Fibroblast of mammary gland (primary cell): ENCODE results near the gene CDC42EP1.
"Not testable (repeated sequence)": the region's sequence is repeated elsewhere in the genome, so short reads cannot be mapped to it uniquely, and the experiment has no call there.

Experiments used
- DNase-seq: peaks from one replicate; pipeline ENCODE4 v3.0.0-alpha.2; 2010; ENCODE audit warnings: low read depth
- H3K4me3 ChIP-seq: 2 replicates; pipeline ENCODE4 v1.5.1; 2011; ENCODE audit warnings: low read depth, mild to moderate bottlenecking, low read length, moderate library complexity; ENCODE audit not compliant: control insufficient read depth
- TF ChIP-seq, protein P1 (sequence below): conservative IDR thresholded peaks from 2 replicates; pipeline ENCODE4 v1.5.1; 2011; ENCODE audit warnings: low read depth, low read length, inconsistent platforms; ENCODE audit not compliant: control insufficient read depth, insufficient read depth

Gene CDC42EP1

GRCh38 chr22:37582526-37582925 lies 22.2 kb downstream of the CDC42EP1 start:
- TF ChIP-seq, protein P1, sequence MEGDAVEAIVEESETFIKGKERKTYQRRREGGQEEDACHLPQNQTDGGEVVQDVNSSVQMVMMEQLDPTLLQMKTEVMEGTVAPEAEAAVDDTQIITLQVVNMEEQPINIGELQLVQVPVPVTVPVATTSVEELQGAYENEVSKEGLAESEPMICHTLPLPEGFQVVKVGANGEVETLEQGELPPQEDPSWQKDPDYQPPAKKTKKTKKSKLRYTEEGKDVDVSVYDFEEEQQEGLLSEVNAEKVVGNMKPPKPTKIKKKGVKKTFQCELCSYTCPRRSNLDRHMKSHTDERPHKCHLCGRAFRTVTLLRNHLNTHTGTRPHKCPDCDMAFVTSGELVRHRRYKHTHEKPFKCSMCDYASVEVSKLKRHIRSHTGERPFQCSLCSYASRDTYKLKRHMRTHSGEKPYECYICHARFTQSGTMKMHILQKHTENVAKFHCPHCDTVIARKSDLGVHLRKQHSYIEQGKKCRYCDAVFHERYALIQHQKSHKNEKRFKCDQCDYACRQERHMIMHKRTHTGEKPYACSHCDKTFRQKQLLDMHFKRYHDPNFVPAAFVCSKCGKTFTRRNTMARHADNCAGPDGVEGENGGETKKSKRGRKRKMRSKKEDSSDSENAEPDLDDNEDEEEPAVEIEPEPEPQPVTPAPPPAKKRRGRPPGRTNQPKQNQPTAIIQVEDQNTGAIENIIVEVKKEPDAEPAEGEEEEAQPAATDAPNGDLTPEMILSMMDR: no peak
- no peak overlapping the region for H3K4me3 ChIP-seq
- DNase-seq: no peak

DNA sequence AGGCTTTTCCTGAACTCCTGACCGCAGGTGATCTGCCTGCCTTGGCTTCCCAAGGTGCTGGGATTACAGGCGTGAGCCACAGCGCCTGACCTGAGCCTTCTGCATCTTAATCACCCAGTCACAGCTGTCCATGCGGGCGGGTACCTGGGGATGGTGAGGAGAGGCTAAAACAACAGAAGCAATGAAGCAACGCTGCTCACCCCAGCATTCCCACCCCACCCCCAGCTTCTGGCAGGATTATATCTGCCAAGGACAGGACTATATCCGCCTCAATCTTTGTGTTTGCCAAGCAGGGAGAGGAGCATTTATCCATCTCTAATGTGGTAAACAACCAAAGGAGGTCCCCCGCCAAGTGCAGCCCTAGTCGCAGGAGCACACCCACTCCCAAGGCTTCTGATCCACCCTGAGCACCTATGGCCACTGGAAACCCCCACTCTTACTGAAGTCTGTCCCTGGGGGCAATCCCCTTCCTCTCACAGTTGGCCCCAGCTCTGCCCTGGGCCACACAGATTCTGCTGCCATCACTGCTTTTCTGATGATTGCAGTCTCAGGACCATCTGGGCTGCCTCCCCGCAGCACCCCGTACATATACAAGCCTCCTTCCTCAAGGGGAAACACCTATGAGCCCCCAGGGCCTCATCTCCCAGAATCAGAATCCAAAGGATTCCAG lies 28.4 kb downstream of the CDC42EP1 start:
- TF ChIP-seq, protein P1: no peak
- no peak for DNase-seq
- H3K4me3 ChIP-seq: no peak overlapping the region

DNA sequence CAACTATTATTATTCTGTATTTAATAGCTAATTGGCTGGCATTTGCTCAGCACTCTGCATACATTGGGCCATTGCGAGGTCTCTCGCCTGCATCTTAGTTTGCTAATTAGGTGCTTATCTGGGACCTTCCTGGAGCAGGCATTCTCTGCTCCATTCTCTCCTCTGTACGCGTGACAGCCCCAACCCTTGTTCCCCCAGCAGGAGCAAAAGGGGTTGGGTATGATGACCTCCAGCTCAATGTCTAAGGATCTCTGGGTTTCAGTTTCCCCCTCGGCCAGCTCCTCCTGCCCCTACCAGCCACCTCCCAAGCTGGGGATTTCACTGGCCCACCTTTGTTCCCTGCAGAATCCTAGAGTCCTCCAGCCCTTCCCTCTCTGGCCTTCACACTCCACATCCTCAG lies 29.4 kb downstream of the CDC42EP1 start:
- no peak overlapping the region for H3K4me3 ChIP-seq
- no peak for DNase-seq
- TF ChIP-seq, protein P1: no peak

GRCh38 chr22:37591081-37591480 lies 30.8 kb downstream of the CDC42EP1 start:
- not testable (repeated sequence) for H3K4me3 ChIP-seq, DNase-seq

GRCh38 chr22:37591823-37592404 lies 31.6 kb downstream of the CDC42EP1 start:
- TF ChIP-seq, protein P1: no peak
- no peak overlapping the region for H3K4me3 ChIP-seq
- no peak for DNase-seq

GRCh38 chr22:37594237-37594636 lies 34.0 kb downstream of the CDC42EP1 start:
- DNase-seq: no peak
- TF ChIP-seq, protein P1: no peak
- no peak overlapping the region for H3K4me3 ChIP-seq

- TF ChIP-seq, protein P1: no peak
- H3K4me3 ChIP-seq: no peak overlapping the region
- DNase-seq: no peak
Observed at GRCh38 chr22:37599153-37599552, 38.9 kb downstream of the CDC42EP1 start.
